ENCODE measurements around the gene OTOF. TPM values are rescaled to one million over a fixed set of nuclear protein-coding genes. Genes with fewer than 3 reads are reported as not detected.
A peak's percentile ranks its signal among the peaks of the same experiment; 100 is the strongest.

Gene OTOF
- total and polyA plus RNA-seq, 2 donors (not counting 1 experiment from before 2014, with no cell fraction given): not detected

GRCh38 chr2:26463244-26464192, 14.4 kb downstream of the OTOF start:
- Histone ChIP-seq H3K4me3 (replicated peaks in 1 of 4; ENCODE audit: control extremely low read depth in 1 of 4, insufficient read depth in 1 of 4, low read depth in 3 of 4, low read length in 4 of 4) (no peak overlapping the region), H3K4me2 (ENCODE audit: extremely low read depth, insufficient read depth, low read length) (no peak overlapping the region), H3K36me3 (ENCODE audit: control insufficient read depth, insufficient read depth, low read length) (no peaks in the 10 kb centered on the region), H3K4me1 (ENCODE audit: control insufficient read depth, extremely low read depth, insufficient read depth, low read length) (no peaks in the 10 kb centered on the region), H3K27ac (ENCODE audit: insufficient read depth, low read length) (no peak overlapping the region), H2AFZ (ENCODE audit: low read length) (no peak overlapping the region), H3K9me3 (ENCODE audit: control insufficient read depth, insufficient read depth, low read depth, low read length) (no peaks in the 10 kb centered on the region), H3K27me3 (ENCODE audit: control insufficient read depth, insufficient read depth, low read length) (no peaks in the 10 kb centered on the region), H3K79me2 (ENCODE audit: control insufficient read depth, insufficient read depth, low read length) (no peaks in the 10 kb centered on the region), H3K9ac (ENCODE audit: insufficient read depth, low read length) (no peak overlapping the region), H4K20me1 (ENCODE audit: control insufficient read depth, extremely low read depth, insufficient read depth, low read length) (no peaks in the 10 kb centered on the region)
- TF ChIP-seq EZH2 (IDR thresholded peaks at IDR 0.05; ENCODE audit: low read length, missing control alignments) (no peak), CTCF (conservative IDR thresholded peaks at IDR 0.05 in 1 of 2, IDR thresholded peaks at IDR 0.05 in 1 of 2; ENCODE audit: low read depth in 1 of 2, low read length in 2 of 2) (no peak)
- peak in 1 of 2 donors; percentile 9 for DNase-seq (ENCODE audit: low read depth in 2 of 2)

GRCh38 chr2:26462511-26463243, 15.2 kb downstream of the OTOF start:
- no peak overlapping the region for H3K4me3 ChIP-seq (replicated peaks in 1 of 4; ENCODE audit: control extremely low read depth in 1 of 4, insufficient read depth in 1 of 4, low read depth in 3 of 4, low read length in 4 of 4)
- no peak overlapping the region for H3K27ac ChIP-seq (ENCODE audit: insufficient read depth, low read length)
- peak; percentile 48 to 77 for DNase-seq (ENCODE audit: low read depth in 2 of 2)
- no peak overlapping the region for H3K4me2 ChIP-seq (ENCODE audit: extremely low read depth, insufficient read depth, low read length)
- no peaks in the 10 kb centered on the region for H3K27me3 ChIP-seq (ENCODE audit: control insufficient read depth, insufficient read depth, low read length)
- H4K20me1 ChIP-seq (ENCODE audit: control insufficient read depth, extremely low read depth, insufficient read depth, low read length): no peaks in the 10 kb centered on the region
- no peaks in the 10 kb centered on the region for H3K9me3 ChIP-seq (ENCODE audit: control insufficient read depth, insufficient read depth, low read depth, low read length)
- no peak overlapping the region for H2AFZ ChIP-seq (ENCODE audit: low read length)
- H3K9ac ChIP-seq (ENCODE audit: insufficient read depth, low read length): no peak overlapping the region
- H3K4me1 ChIP-seq (ENCODE audit: control insufficient read depth, extremely low read depth, insufficient read depth, low read length): no peaks in the 10 kb centered on the region
- no peaks in the 10 kb centered on the region for H3K36me3 ChIP-seq (ENCODE audit: control insufficient read depth, insufficient read depth, low read length)
- H3K79me2 ChIP-seq (ENCODE audit: control insufficient read depth, insufficient read depth, low read length): no peaks in the 10 kb centered on the region
- TF ChIP-seq EZH2 (IDR thresholded peaks at IDR 0.05; ENCODE audit: low read length, missing control alignments): no peak
- TF ChIP-seq CTCF (conservative IDR thresholded peaks at IDR 0.05 in 1 of 2, IDR thresholded peaks at IDR 0.05 in 1 of 2; ENCODE audit: low read depth in 1 of 2, low read length in 2 of 2): peak; percentile 46 to 55

- Histone ChIP-seq H3K9me3 (ENCODE audit: control insufficient read depth, insufficient read depth, low read depth, low read length) (no peaks in the 10 kb centered on the region), H3K36me3 (ENCODE audit: control insufficient read depth, insufficient read depth, low read length) (no peaks in the 10 kb centered on the region), H3K79me2 (ENCODE audit: control insufficient read depth, insufficient read depth, low read length) (no peaks in the 10 kb centered on the region), H2AFZ (ENCODE audit: low read length) (no peak overlapping the region), H3K4me2 (ENCODE audit: extremely low read depth, insufficient read depth, low read length) (no peak overlapping the region), H3K4me1 (ENCODE audit: control insufficient read depth, extremely low read depth, insufficient read depth, low read length) (no peaks in the 10 kb centered on the region), H3K4me3 (replicated peaks in 1 of 4; ENCODE audit: control extremely low read depth in 1 of 4, insufficient read depth in 1 of 4, low read depth in 3 of 4, low read length in 4 of 4) (no peak overlapping the region), H3K27me3 (ENCODE audit: control insufficient read depth, insufficient read depth, low read length) (no peaks in the 10 kb centered on the region), H3K9ac (ENCODE audit: insufficient read depth, low read length) (no peak overlapping the region), H4K20me1 (ENCODE audit: control insufficient read depth, extremely low read depth, insufficient read depth, low read length) (no peaks in the 10 kb centered on the region), H3K27ac (ENCODE audit: insufficient read depth, low read length) (no peak overlapping the region)
- no peak for DNase-seq (ENCODE audit: low read depth in 2 of 2)
- TF ChIP-seq EZH2 (IDR thresholded peaks at IDR 0.05; ENCODE audit: low read length, missing control alignments): no peak
- TF ChIP-seq CTCF (conservative IDR thresholded peaks at IDR 0.05 in 1 of 2, IDR thresholded peaks at IDR 0.05 in 1 of 2; ENCODE audit: low read depth in 1 of 2, low read length in 2 of 2): no peak
Observed at GRCh38 chr2:26462100-26462499, 15.8 kb downstream of the OTOF start.
